HG03135 (cell line): ENCODE data around the gene STEAP1B.
A peak's percentile ranks its signal among the peaks of the same experiment; 100 is the strongest.

Source experiments
- ATAC-seq: cut with Tn5 transposase; IDR thresholded peaks from one replicate; pipeline ENCODE4 v1.9.1; 2021; ENCODE audit warnings: mild to moderate bottlenecking, moderate library complexity; ENCODE audit not compliant: unreplicated experiment

STEAP1B gene

DNA sequence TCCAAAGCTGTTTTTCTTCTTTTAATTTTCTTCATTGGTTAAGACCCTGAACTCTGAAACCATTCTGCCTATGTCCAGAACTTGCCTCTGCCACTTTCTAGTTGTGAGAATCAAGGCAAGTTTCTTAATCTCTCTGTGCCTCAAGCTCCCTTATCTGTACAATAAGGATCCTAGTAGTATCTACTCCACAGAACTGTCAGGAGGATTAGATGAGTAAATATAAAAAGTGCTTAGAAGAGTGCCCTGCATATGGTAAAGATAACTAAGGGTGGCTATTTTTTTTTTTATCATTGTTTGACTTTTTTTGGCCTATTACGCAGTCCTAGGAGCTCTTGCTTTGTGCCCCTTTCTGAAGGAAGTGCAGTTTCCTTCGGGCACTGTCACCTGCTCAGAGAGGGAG is 96.6 kb downstream of the STEAP1B start:
- ATAC-seq, result no peak

DNA sequence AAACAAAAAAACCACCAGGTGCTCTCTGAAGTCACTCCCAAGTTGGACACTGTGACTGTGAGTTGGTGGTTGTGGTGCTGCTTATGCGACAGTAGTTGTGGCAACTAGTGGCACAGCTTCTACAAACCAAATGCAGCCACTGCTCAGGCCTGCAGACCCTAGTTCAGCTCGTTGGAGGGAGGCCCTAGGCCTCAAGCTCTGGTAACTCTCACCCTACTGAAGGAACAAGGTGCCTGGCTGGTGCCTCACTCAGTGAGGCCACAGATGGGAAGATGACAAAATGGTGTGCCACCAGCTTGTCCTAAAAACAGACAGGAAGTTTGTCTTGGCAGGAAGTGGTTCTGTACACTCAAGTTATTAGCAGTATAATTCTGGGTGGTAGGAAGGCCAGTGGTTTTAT is 97.7 kb downstream of the STEAP1B start:
- peak; percentile 61 for ATAC-seq

DNA sequence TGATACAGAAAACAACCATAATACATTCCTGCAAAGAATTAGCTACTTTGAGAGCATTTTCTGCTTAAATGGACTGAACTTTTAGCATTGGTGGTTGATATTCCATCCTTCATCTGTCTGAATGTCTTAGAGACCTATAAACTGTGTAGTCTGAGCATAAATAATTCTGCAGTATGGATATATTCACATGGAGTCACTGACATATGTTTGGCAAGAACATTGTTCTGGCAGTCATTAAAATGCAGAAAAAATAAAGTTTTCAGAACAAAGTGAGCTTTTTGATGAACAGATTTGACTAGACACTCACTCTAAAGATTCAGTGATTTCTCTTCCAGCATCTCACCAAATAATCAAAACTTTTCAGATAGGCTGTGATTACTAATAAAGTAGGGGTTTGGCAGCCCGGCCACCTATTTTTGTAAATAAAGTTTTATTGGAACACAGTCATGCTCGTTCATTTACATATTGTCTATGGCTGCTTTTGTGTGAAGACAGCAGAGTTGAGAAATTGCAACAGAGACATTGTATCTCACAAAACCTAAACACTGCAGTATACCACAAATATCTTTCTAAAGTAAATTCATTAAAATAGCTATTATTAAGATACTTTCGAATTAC is 98.9 kb downstream of the STEAP1B start:
- no peak for ATAC-seq

DNA sequence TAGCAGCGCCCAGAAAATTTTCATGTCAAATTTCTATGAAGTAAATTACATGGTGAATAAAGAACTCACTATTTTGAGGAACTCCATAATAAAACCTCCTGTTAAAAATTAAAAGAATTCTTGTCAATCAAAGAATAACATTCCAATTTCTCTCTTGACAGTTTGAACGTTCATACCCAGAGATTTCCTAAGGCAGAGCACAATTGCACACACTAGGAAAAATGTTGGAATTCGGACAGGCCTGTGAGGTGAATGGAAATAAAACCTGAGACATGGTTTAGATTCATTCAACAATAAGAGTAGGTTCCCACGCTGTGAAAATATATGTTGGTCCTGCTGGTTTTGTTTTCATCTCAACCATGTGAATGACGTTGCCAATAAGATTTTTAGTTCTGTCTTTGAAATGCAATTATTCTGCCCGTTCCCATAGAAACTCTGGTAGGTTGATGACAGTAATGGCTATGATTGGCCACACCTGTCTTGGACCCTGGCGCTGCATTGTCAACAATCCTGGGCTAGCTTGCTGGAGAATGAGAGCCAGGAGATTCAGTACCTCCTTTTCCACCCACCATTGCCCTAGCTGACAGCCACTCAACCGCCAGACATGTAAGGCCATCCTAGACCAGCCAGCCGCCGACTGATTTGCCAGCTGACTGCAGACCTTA is 99.7 kb downstream of the STEAP1B start:
- ATAC-seq, result no peak

DNA sequence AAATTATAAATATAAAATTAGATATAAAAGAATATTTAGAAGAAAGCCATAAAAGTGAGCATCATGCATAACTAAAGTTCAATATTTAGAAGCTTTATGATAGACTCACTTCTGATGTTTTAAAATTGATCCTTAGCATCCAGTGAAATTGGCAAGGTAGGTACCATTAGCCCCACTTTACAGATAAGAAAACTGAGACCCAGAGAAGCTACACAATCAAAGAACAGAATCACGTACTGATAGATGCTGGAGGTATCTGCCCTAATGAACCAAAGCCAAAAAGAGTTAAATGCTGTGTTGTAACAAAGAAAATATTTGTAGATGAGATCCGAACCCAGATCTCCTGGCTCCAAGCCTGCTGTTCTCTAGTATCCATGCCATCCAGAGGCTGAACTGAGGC is 100.4 kb downstream of the STEAP1B start:
- ATAC-seq, result no peak

DNA sequence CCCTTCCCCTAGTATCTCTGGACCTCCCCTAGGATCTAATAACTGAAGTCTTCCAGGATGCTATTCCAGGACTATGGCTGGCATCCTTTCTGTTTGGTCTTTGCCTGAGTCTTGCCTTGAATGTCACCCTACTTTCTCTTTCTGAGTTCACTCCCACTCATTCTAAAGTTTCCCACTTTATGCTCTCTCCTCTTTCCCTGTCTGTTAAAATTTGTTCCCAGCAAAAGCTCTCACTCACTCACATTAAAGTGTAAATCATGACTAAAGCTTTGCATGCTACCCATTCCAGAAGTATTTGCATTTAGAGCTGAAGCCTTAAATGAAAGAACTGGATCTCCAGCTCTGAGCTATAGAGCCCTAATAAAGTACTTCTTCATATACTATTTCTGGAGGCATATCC is 100.9 kb downstream of the STEAP1B start:
- no peak for ATAC-seq

DNA sequence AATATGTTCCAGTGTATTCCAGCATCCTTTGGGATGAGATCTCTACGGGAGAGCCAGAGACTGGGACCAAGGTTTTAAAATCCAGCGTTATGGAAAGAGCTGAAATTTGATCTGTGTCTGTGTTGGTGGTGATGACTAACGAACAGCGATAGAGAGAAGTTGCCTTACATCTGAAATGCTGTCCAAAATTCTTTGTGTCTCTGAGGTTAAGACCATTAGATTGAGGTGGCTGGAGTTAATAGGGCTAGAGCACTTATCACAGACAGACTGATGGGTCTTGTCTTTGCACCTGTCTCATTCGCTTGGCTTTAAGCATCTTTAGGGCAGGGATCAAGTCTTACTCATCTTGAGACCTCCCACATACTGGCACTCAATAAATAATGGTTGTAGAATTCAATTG is 102.0 kb downstream of the STEAP1B start:
- no peak for ATAC-seq

DNA sequence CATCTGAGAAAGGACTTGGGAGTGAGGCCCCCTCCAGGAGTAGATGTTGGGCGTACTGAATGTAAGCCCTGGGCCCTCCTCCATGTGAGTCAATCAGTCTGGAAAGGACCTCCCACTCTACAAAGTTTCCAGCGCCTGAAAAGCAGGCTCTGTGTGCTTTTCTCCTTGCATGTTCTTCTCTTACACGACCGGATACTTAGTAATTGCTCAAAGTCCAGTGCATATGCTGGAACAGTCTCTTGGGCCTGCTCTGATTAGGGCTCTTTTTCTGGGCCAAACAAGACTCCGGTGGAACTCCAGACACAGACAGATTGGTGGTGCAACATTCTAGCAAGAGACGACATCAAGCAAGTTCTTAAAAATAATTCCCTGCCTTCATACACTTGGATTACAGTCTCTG is 104.8 kb downstream of the STEAP1B start:
- ATAC-seq, result no peak

DNA sequence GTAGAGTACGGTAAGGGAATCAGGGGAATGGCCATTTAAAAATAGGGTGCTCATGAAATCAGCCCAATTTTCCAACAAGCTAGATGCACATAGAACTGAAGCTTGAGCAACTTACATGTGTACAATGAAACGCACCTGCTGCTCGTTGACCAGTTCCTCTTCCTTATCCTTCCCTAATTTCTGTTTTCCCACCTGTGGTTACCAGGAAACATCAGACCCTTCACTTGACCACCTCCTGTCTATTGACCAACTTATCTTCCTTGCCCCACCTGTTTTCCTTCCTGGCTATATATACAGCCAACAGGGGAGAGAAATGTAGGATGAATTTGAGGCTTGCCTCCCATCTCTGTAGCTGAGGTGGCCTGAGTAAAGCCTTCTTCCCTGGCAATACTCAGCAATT is 105.2 kb downstream of the STEAP1B start:
- ATAC-seq, result no peak

DNA sequence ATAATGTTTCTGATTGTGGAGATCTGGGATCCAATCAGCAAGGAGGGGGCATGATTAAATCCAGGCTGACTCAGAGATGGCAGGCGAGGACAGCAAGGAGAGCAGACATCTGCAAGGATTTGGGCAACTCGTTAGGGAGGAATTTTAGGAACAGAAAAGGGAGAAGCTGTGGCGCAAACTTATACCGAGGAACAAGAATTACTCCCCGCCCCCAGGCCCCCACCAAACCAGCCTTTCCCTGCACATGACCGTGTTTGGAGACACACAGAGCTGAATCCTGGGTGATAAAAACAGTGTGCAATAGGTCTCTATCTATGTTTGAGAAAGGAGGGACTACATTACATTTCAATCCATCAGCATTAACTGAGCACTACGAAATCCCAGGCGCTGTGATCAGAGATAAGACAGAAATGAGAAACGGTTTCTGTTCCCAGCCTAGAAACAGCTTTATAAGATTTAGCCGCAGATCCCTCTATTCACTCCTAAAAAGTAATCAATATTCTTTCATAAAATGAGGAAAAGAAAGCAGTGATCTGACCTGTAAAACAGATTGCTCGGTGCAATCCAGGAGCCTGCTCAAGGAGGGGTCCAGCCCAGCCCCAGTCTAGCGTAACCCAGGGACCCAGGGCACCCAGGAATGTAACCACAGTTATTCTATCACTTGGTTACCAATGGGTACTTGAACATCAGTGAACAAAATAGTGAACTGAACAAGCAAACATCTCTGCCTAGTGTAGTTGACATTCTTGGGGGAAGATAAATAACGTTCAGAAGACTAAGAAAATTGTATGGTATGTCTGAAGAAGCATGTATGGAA is 105.9 kb downstream of the STEAP1B start:
- no peak for ATAC-seq

DNA sequence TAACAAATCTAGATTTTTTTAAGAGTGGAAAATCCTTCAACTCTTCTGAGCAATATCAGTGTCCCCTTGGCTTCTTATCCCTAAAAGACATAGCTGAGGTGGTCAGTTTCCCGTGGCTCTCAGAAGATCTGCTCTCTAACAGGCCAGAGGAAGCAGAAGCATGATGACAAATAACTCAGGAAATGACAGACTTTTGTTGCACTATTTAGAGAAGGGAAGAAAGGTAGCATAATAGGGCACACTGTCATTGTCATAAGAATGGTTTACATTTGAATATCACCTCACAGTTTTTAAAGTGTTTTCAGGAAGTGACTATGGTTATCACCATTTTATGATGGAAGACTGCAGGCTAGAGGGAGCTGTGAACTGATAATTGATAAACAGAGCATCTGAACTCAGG is 109.5 kb downstream of the STEAP1B start:
- no peak for ATAC-seq

DNA sequence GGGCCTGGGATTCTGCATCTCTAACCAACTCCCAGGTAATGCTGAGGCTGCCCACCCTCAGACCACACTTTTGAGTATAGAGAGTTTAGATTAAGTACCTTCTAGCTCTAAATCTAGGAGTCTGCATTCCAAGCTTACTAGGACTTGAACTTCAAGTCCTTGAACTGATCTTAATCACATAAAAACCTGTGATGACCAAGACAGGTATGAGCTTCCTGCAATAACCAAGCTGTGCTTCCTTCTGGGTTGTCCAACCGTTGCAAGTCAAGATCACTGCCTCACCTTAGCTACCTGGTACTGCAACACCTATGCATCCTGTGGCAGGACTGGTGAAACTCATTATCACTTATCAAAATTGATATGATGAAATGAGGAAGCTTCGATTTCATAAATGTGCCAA is 110.1 kb downstream of the STEAP1B start:
- no peak for ATAC-seq

DNA sequence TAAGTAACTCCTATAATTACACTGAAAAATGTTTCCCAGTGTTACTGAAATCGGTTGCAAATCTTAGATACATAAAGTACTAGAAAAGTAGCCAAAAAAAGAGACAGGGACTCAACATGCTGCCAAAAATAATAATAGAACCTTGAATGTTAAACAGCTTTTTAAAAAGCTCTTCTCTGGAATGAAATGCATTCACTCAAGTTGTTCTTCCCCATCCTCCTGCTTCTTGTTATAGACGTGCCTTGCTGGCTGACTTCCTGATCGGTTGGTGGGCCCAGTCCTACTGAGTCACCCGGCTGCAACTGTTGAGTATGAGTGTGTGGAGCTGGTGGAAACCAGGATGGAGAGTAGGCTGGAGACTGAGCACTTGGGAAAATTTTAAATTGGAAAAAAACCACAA is 112.4 kb downstream of the STEAP1B start:
- ATAC-seq, result no peak

DNA sequence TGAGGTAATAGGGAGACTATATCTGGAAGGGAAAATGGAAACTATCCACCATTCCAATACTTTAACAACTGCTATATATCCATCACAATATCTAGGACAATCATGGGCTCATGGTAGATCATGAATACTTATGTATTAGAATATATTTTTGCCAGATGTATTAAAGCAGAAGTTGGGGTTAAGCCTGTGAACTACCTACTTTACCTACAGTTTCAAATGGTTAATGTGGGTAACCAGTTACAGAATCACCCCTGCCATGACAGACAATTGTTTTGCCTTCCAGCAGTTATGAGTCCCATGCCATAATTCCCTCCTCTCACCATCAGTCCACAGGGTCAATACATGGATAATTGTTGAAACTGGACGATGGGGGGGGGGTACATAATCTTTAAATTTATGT is 113.1 kb downstream of the STEAP1B start:
- ATAC-seq, result peak; percentile 56

DNA sequence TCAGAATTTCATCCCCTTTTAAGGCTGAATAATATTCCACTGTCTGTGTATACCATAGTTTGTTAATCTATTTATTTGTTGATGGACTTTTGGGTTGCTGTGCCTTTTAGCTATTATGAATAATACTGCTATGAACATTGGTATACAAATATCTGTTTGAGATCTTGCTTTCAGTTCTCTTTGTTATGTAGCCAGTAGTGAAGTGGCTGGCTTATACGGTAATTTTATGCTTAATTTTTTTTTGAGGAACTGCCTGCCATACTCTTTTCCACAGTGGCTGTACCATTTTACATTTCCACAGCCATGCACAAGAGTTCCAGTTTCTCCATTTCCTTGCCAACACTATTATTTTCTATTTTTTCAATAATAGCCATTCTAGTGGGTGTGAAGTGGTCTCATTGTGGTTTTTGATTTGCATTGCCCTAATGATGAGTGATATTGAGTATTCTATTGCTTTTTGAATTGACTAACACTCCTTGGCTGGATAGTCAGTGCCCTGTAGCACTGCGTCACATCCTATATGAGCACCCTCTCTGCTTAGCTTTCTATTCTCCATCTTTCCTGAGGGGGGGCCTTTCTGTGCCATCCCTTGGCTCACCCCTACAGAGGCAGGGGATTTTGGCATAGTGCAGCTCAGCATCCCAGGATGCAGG is 113.7 kb downstream of the STEAP1B start:
- ATAC-seq, result peak; percentile 74

DNA sequence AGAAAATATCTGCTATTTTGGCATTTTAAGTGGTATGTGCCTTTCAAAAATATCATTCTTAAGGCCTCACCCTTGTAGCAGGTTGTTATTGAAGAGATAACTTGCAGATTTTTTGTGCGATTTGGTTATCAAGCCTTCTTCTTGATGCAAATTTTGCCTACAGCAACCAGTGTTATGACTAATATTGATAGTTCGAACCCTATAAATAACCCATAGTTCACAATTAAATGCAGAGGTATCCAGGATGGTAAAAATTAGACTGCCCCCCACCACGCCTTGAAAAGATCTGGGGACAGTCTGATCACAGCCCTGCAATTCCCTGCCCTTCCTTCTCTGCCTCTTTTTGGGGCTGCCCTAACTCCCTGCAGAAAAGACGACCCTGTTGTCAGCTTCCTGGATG is 114.7 kb downstream of the STEAP1B start:
- no peak for ATAC-seq

DNA sequence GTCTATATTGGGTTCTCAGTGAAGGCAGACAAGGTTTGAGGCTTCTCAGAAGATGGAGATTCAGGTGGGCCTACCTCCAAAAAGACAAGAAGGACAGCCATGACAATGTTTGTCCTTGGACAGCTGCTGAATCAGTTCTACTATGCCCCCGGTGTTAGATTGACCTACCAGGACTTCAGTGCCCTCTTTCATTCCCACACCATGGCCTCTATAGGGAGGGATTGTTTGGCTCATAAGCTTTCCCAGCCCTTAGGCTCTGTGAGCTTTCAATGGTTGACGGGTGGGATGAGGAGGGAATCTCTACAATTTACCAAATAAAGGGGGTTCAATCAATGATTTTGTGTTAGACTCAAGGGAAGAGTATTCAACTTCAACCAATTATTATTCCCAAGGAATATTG is 119.7 kb downstream of the STEAP1B start:
- ATAC-seq, result no peak

DNA sequence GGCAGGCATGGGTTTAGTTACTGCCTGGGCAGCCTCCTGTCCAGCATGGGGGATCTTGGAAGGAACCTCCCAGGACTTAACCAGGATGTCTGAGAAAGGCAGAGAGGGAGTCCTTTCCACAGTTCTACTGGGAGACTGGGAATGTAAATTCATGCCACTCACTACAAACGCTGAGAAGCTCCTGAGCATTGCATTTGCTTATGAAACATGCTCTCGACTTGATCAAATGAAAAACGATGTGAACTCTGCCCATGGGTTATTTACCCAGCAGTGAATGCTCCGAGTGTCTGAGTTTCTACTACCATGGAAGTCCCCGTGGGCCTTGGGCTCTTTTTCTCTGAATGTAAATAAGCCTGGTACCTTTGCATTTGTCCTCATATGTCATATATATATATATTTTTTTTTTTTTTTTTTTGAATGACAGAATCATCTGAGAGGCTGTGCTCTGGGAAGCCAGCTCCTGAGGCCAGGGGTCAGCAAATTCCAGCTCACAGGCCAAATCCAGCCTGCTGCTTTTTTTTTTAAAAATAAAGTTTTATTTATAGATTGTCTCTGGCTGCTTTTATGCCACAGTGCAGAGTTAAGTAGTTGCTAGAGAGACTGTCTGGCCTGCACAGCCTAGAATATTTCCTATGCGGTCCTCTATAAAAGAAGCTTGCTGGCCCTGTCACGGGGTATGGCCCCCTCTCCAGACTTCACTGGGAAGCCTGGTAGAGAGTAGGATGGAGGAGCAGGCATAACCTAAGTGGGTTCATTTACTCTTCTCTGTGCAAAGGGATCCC is 121.6 kb downstream of the STEAP1B start:
- ATAC-seq, result no peak

DNA sequence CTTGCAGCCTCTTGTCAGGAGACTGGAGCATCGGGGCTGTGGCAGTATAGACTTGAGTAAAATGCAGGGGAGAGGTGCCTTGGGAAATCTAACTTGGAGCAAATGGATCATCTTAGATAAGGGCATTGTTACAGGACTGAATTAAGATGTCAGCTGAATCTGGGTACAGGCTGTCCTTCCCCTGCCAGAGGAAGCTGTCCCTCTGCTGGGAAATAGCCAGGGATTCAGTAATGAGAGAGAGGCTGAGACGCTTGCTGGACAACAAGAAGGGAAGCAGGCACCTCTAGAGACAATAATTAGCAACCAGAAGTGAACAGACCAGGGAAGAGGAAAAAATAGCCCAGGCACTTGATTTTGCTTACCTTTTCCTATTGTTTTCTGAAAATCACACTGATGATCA is 122.3 kb downstream of the STEAP1B start:
- no peak for ATAC-seq

DNA sequence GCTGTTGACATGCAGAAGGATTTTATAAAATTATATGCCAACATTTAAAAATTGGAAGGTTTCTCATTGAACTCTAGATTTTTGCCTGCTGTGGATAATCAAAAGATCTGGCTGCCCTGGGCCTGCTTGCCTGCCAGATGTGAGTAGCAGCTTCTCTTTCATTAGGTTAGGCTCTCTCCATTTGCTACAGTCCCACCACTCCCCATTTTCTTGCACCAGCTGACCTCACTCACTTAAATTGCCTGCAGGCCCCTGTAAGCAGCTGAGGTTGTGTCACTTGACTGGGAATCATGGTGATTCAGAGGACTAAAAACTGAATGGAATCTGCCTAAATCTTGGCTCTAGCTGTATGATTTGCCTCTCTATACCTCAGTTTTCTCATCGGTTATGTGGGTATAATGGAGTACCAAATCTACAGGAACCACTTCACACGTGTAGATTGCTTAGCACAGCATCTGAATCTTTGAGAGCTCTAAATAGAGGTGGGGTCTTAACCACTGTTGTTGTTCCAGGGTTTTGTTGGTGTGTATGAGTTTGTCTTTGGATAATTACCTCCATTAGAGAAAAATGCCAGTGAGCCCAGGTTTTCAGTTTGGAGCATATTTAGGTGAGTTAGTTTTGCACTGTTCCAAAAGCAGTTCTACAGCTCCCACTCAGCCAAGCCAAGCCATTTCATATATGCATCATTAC is 124.5 kb downstream of the STEAP1B start:
- no peak for ATAC-seq
